ENCODE results near the gene ZNF488.

The ZNF488 gene

GRCh38 chr10:47381427-47382379 lies 2.4 kb downstream of the ZNF488 start:
- DNase-seq (ENCODE audit: low read depth): no peak
- no peak for TF ChIP-seq CTCF (conservative IDR thresholded peaks at IDR 0.05; ENCODE audit: low read depth, low read length)

GRCh38 chr10:47381103-47381395 lies 3.0 kb downstream of the ZNF488 start:
- DNase-seq (ENCODE audit: low read depth): no peak
- no peak for TF ChIP-seq CTCF (conservative IDR thresholded peaks at IDR 0.05; ENCODE audit: low read depth, low read length)
- H3K4me3 ChIP-seq (ENCODE audit: low read depth, low read length): no peak overlapping the region

More at GRCh38 chr10:47381427-47382379, 2.4 kb downstream of the ZNF488 start:
- no peak overlapping the region for H3K4me3 ChIP-seq (ENCODE audit: low read depth, low read length)

GRCh38 chr10:47380341-47381102 lies 3.6 kb downstream of the ZNF488 start:
- no peak for DNase-seq (ENCODE audit: low read depth)
- no peak overlapping the region for H3K4me3 ChIP-seq (ENCODE audit: low read depth, low read length)
- no peak for TF ChIP-seq CTCF (conservative IDR thresholded peaks at IDR 0.05; ENCODE audit: low read depth, low read length)

- no peak for TF ChIP-seq CTCF (conservative IDR thresholded peaks at IDR 0.05; ENCODE audit: low read depth, low read length)
- DNase-seq (ENCODE audit: low read depth): no peak
- H3K4me3 ChIP-seq (ENCODE audit: low read depth, low read length): no peak overlapping the region
These were observed 4.2 kb downstream of the ZNF488 start for GRCh38 chr10:47379901-47380300.

GRCh38 chr10:47379445-47379785 lies 4.7 kb downstream of the ZNF488 start:
- no peak for DNase-seq (ENCODE audit: low read depth)
- no peak overlapping the region for H3K4me3 ChIP-seq (ENCODE audit: low read depth, low read length)
- no peak for TF ChIP-seq CTCF (conservative IDR thresholded peaks at IDR 0.05; ENCODE audit: low read depth, low read length)

GRCh38 chr10:47378606-47379444 lies 5.3 kb downstream of the ZNF488 start:
- no peak for DNase-seq (ENCODE audit: low read depth)
- TF ChIP-seq CTCF (conservative IDR thresholded peaks at IDR 0.05; ENCODE audit: low read depth, low read length): no peak
- no peak overlapping the region for H3K4me3 ChIP-seq (ENCODE audit: low read depth, low read length)
